Measurements from ENCODE around the gene SH3BP4.

DNA sequence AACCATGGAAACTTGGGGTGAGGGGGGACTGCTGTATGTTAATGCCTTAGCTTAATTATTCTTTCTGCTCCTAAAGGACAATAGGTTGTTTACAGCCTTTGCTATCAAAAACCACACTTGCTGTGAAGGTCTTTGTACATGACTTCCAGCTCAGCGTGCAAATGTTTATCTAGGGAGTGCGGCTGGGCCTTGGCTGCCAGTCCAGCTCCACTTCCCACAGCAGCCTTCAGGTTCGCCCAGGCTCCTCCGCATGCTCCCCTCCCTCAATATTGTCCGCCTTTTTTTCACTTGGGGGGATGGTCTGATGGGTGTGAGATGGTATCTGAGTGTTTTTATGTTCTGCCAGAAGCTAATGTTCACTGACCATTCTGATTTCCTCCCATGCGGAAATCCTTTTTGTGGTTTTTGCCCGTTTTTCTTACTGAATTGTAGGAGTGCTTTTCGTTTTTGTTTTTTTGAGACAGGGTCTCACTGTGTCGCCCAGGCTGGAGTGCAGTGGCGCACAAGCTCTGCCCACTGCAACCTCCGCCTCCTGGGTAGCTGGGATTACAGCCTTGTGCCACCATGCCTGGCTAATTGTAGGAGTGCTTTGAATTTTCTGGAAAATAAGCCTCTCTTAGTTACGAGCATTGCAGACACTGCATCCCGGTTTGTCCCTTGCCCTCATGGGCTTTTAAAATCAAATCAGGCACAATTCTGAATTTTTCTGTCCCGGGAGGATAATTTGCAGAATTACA is 28.8 kb downstream of the SH3BP4 start:
- TF ChIP-seq, protein P1, sequence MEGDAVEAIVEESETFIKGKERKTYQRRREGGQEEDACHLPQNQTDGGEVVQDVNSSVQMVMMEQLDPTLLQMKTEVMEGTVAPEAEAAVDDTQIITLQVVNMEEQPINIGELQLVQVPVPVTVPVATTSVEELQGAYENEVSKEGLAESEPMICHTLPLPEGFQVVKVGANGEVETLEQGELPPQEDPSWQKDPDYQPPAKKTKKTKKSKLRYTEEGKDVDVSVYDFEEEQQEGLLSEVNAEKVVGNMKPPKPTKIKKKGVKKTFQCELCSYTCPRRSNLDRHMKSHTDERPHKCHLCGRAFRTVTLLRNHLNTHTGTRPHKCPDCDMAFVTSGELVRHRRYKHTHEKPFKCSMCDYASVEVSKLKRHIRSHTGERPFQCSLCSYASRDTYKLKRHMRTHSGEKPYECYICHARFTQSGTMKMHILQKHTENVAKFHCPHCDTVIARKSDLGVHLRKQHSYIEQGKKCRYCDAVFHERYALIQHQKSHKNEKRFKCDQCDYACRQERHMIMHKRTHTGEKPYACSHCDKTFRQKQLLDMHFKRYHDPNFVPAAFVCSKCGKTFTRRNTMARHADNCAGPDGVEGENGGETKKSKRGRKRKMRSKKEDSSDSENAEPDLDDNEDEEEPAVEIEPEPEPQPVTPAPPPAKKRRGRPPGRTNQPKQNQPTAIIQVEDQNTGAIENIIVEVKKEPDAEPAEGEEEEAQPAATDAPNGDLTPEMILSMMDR (IDR thresholded peaks at IDR 0.05; ENCODE audit: insufficient read depth, low read length, poor library complexity, severe bottlenecking) = no peak
- no peak for TF ChIP-seq EZH2phosphoT487 (conservative IDR thresholded peaks at IDR 0.05; ENCODE audit: low read length)

All from SU-DHL-6 (cell line).